ENCODE data around the gene FASTK.

GRCh38 chr7:151122276-151122675 is 41.7 kb upstream of the FASTK start:
- TF ChIP-seq CTCF (conservative IDR thresholded peaks at IDR 0.05; ENCODE audit: low read length) (no peak), EZH2phosphoT487 (IDR thresholded peaks at IDR 0.05; ENCODE audit: borderline replicate concordance) (no peak)

All from Loucy (cell line).